ENCODE data around the gene SLC1A2. TPM values are rescaled to one million over a fixed set of nuclear protein-coding genes. Genes with fewer than 3 reads are reported as not detected.

Gene SLC1A2
- total RNA-seq, 1 experiment from 2014 or later: 0.50 TPM

DNA sequence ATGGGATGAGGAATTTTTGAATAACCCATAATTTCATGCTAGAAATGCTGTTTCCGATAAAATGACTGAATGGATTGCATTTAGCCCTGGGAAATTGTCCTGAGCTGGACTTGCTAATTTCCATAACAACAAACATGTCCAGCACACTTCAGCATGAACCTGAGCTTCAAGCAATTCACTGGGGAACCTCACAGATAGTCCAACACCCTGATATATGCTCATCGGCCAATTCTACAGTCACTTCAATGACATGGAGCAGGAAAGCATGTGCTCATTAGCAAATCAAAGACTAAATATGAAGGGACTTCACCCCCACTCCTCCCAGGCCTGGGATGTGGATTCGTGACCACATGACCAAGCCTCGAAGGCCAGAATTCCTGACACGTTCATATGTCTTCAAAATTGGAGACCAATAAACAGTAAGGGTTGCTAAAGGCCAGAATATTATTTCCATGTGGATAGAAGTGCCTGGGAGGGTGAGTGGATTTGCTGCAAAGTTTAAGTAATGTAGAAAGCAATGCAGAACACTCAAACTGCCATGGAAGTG is 131.9 kb downstream of the SLC1A2 start:
- POLR2A ChIA-PET: no interaction called here
- no peak for DNase-seq (ENCODE audit: low spot score)
- no peaks in the 10 kb centered on the region for H3K27me3 Mint-ChIP-seq (ENCODE audit: low read depth)
- peaks cover 5% of the 10 kb centered on the region; the same call in 1 of the 2 replicates for H3K9me3 Mint-ChIP-seq
- H3K4me3 Mint-ChIP-seq: no peak overlapping the region
- ATAC-seq: no peak
- CTCF ChIA-PET: no interaction called here
- no peaks in the 10 kb centered on the region for H3K4me1 Mint-ChIP-seq
- no peaks in the 10 kb centered on the region for H3K36me3 Mint-ChIP-seq
- TF ChIP-seq OVOL2 (CRISPR knock-in tag; IDR thresholded peaks at IDR 0.05; ENCODE audit: borderline replicate concordance): no peak
- no peak for TF ChIP-seq CREM (CRISPR knock-in tag; IDR thresholded peaks at IDR 0.05)
- H3K27ac Mint-ChIP-seq: no peak overlapping the region

DNA sequence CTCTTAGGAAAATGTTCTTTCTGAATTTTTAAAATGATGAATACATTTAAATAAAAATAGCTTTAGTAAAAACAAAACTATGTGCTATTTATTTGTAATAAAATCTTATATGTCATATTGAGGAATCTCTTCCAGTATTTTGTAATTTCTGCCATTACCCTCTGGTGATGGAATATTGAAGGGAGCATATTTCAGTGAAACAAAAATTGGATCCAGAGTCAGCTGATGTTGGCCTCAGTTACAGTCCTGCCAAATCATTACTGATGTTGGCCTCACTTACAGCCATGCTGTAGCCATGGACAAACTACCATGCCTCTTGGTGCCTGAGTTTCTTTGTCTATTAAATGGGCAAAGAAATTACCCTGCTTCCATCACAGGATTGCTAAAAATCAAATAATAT is 133.2 kb downstream of the SLC1A2 start:
- Mint-ChIP-seq H3K4me3 (no peak overlapping the region), H3K27ac (no peak overlapping the region), H3K36me3 (no peaks in the 10 kb centered on the region), H3K9me3 (peaks cover 5% of the 10 kb centered on the region; the same call in 1 of the 2 replicates), H3K27me3 (ENCODE audit: low read depth) (no peaks in the 10 kb centered on the region), H3K4me1 (no peaks in the 10 kb centered on the region)
- DNase-seq (ENCODE audit: low spot score): no peak
- ChIA-PET POLR2A (no interaction called here), CTCF (no interaction called here)
- no peak for ATAC-seq
- TF ChIP-seq FOXP1 (CRISPR knock-in tag; IDR thresholded peaks at IDR 0.05; ENCODE audit: borderline replicate concordance) (no peak), CREB1 (CRISPR knock-in tag; IDR thresholded peaks at IDR 0.05) (no peak), ZNF219 (CRISPR knock-in tag; IDR thresholded peaks at IDR 0.05; ENCODE audit: borderline replicate concordance) (no peak), GTF2I (CRISPR knock-in tag; conservative IDR thresholded peaks at IDR 0.05) (no peak), ZNF317 (CRISPR knock-in tag; IDR thresholded peaks at IDR 0.05; ENCODE audit: borderline replicate concordance, low read depth) (no peak), KAT7 (CRISPR knock-in tag; IDR thresholded peaks at IDR 0.05; ENCODE audit: borderline replicate concordance) (no peak), HMGA2 (CRISPR knock-in tag; IDR thresholded peaks at IDR 0.05) (no peak), OVOL2 (CRISPR knock-in tag; IDR thresholded peaks at IDR 0.05; ENCODE audit: borderline replicate concordance) (no peak), MYBL2 (CRISPR knock-in tag; IDR thresholded peaks at IDR 0.05) (no peak)
- TF ChIP-seq, protein P1, sequence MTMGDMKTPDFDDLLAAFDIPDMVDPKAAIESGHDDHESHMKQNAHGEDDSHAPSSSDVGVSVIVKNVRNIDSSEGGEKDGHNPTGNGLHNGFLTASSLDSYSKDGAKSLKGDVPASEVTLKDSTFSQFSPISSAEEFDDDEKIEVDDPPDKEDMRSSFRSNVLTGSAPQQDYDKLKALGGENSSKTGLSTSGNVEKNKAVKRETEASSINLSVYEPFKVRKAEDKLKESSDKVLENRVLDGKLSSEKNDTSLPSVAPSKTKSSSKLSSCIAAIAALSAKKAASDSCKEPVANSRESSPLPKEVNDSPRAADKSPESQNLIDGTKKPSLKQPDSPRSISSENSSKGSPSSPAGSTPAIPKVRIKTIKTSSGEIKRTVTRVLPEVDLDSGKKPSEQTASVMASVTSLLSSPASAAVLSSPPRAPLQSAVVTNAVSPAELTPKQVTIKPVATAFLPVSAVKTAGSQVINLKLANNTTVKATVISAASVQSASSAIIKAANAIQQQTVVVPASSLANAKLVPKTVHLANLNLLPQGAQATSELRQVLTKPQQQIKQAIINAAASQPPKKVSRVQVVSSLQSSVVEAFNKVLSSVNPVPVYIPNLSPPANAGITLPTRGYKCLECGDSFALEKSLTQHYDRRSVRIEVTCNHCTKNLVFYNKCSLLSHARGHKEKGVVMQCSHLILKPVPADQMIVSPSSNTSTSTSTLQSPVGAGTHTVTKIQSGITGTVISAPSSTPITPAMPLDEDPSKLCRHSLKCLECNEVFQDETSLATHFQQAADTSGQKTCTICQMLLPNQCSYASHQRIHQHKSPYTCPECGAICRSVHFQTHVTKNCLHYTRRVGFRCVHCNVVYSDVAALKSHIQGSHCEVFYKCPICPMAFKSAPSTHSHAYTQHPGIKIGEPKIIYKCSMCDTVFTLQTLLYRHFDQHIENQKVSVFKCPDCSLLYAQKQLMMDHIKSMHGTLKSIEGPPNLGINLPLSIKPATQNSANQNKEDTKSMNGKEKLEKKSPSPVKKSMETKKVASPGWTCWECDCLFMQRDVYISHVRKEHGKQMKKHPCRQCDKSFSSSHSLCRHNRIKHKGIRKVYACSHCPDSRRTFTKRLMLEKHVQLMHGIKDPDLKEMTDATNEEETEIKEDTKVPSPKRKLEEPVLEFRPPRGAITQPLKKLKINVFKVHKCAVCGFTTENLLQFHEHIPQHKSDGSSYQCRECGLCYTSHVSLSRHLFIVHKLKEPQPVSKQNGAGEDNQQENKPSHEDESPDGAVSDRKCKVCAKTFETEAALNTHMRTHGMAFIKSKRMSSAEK (CRISPR knock-in tag; IDR thresholded peaks at IDR 0.05; ENCODE audit: borderline replicate concordance): no peak
- TF ChIP-seq, protein P2, sequence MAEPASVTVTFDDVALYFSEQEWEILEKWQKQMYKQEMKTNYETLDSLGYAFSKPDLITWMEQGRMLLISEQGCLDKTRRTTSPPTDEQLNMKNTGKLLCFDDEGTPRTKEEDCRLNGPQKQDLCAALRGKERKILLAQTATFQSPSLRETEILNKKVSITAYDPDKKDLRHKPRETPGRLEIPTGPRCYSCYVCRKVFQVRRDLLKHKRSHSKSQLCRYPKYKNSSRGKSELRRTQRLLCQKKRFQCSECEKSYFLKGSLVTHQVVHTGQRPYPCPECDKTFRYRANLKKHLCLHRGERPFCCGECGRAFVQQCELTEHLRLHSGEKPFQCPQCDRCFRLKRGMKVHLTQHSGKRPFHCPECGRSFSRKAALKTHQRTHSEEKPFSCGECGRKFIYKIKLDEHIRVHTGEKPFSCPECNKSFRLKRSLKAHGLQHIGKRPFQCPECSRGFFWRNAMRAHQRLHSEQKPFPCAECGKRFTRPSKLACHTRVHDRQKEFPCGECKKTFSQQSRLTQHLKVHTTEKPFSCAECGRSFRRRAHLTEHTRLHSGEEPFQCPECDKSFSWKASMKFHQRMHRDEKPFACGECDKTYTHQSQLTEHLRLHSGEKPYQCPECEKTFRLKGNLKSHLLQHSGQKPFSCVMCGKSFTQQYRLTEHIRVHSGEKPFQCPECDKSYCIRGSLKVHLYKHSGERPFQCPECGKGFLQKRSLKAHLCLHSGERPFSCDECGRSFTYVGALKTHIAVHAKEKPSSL (CRISPR knock-in tag; conservative IDR thresholded peaks at IDR 0.05): no peak
- TF ChIP-seq, protein P3, sequence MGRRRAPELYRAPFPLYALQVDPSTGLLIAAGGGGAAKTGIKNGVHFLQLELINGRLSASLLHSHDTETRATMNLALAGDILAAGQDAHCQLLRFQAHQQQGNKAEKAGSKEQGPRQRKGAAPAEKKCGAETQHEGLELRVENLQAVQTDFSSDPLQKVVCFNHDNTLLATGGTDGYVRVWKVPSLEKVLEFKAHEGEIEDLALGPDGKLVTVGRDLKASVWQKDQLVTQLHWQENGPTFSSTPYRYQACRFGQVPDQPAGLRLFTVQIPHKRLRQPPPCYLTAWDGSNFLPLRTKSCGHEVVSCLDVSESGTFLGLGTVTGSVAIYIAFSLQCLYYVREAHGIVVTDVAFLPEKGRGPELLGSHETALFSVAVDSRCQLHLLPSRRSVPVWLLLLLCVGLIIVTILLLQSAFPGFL (CRISPR knock-in tag; IDR thresholded peaks at IDR 0.05; ENCODE audit: borderline replicate concordance): no peak
- TF ChIP-seq, protein P4, sequence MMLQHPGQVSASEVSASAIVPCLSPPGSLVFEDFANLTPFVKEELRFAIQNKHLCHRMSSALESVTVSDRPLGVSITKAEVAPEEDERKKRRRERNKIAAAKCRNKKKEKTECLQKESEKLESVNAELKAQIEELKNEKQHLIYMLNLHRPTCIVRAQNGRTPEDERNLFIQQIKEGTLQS (CRISPR knock-in tag; conservative IDR thresholded peaks at IDR 0.05): no peak
- TF ChIP-seq, protein P5, sequence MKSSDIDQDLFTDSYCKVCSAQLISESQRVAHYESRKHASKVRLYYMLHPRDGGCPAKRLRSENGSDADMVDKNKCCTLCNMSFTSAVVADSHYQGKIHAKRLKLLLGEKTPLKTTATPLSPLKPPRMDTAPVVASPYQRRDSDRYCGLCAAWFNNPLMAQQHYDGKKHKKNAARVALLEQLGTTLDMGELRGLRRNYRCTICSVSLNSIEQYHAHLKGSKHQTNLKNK (CRISPR knock-in tag; IDR thresholded peaks at IDR 0.05): no peak
- TF ChIP-seq, protein P6, sequence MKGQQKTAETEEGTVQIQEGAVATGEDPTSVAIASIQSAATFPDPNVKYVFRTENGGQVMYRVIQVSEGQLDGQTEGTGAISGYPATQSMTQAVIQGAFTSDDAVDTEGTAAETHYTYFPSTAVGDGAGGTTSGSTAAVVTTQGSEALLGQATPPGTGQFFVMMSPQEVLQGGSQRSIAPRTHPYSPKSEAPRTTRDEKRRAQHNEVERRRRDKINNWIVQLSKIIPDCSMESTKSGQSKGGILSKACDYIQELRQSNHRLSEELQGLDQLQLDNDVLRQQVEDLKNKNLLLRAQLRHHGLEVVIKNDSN (CRISPR knock-in tag; IDR thresholded peaks at IDR 0.05): no peak
- TF ChIP-seq, protein P7, sequence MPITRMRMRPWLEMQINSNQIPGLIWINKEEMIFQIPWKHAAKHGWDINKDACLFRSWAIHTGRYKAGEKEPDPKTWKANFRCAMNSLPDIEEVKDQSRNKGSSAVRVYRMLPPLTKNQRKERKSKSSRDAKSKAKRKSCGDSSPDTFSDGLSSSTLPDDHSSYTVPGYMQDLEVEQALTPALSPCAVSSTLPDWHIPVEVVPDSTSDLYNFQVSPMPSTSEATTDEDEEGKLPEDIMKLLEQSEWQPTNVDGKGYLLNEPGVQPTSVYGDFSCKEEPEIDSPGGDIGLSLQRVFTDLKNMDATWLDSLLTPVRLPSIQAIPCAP (CRISPR knock-in tag; IDR thresholded peaks at IDR 0.05): no peak
- TF ChIP-seq, protein P8, sequence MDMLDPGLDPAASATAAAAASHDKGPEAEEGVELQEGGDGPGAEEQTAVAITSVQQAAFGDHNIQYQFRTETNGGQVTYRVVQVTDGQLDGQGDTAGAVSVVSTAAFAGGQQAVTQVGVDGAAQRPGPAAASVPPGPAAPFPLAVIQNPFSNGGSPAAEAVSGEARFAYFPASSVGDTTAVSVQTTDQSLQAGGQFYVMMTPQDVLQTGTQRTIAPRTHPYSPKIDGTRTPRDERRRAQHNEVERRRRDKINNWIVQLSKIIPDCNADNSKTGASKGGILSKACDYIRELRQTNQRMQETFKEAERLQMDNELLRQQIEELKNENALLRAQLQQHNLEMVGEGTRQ (CRISPR knock-in tag; IDR thresholded peaks at IDR 0.05): no peak
